Activated CD8-positive, alpha-beta T cell treated with anti-CD3 and anti-CD28 coated beads for 36 hours (primary cell): ENCODE data around the gene USP36. TPM values are rescaled to one million over a fixed set of nuclear protein-coding genes. Genes with fewer than 3 reads are reported as not detected.

Experiments
- ATAC-seq: fragments of 200-7000 bp; cut with Tn5 transposase; one replicate; pipeline ENCODE4 v1.10.0; 2021; ENCODE audit warnings: mild to moderate bottlenecking, moderate library complexity
- CTCF ChIA-PET: fragments of 350-600 bp; sonication (Branson Sonifier 250); formaldehyde crosslinking; loops from one replicate; lab custom pipeline; 2021; ENCODE audit warnings: antibody characterized with exemption; lab: Charles Lee
- POLR2A ChIA-PET: fragments of 350-600 bp; sonication (Branson Sonifier 250); formaldehyde crosslinking; loops from one replicate; lab custom pipeline; 2021; ENCODE audit warnings: antibody characterized with exemption; lab: Charles Lee
- DNase-seq: peaks from one replicate; pipeline ENCODE4 v3.0.0-alpha.2; 2020
- H3K27ac Mint-ChIP-seq: one replicate; pipeline ENCODE4 v1.8.0; 2021; ENCODE audit warnings: mild to moderate bottlenecking, mixed read lengths
- H3K27me3 Mint-ChIP-seq: one replicate; pipeline ENCODE4 v1.8.0; 2021; ENCODE audit warnings: mixed read lengths
- H3K36me3 Mint-ChIP-seq: one replicate; pipeline ENCODE4 v1.8.0; 2021; ENCODE audit warnings: low read depth, mixed read lengths
- H3K4me1 Mint-ChIP-seq: one replicate; pipeline ENCODE4 v1.8.0; 2021; ENCODE audit warnings: low read depth, mixed read lengths
- H3K4me3 Mint-ChIP-seq: one replicate; pipeline ENCODE4 v1.8.0; 2021; ENCODE audit warnings: mild to moderate bottlenecking, moderate library complexity, mixed read lengths
- H3K9me3 Mint-ChIP-seq: one replicate; pipeline ENCODE4 v1.8.0; 2021; ENCODE audit warnings: mixed read lengths
- CTCF ChIP-seq: fragments of 200-600 bp; IDR thresholded peaks from one replicate; pipeline ENCODE4 v1.8.0; 2022; ENCODE audit warnings: antibody characterized with exemption, mild to moderate bottlenecking
- intact Hi-C: fragments of 100-400 bp; cut with micrococcal nuclease; formaldehyde crosslinking; loops from one replicate; pipeline ENCODE4 v1.10.0; 2022
- total RNA-seq, 2 experiments: library from RNA; stranded (reverse); gene quantifications; one replicate each; pipeline ENCODE4 v1.2.3, GENCODE V29; 2021

USP36 gene
- total RNA-seq, 2 experiments from 2014 or later, result 86.3 to 93.2 TPM

DNA sequence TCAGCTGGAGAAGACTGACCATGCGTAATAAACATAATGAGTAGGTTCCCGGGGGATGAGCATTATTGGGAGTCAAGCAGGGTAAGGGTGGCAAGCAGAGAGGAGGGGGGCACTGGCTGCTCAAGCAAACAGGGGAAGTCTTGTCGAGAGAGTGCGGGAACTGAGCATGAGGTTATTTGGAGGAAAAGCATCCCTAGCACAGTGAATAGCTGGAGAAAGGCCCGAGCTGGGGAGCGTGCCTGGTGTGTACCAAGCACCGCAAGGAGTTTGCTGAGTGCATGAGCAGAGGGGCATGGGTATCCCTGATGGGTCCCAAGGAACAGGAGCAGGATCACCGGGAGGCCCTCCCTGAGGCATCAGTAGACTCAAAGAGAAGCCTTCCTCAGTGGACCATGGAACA lies 75.7 kb downstream of the USP36 start:
- Mint-ChIP-seq H3K27me3 (no peaks in the 10 kb centered on the region), H3K27ac (peak overlapping the region; percentile 73), H3K9me3 (no peaks in the 10 kb centered on the region), H3K4me1 (peaks cover 45% of the 10 kb centered on the region), H3K36me3 (peaks cover 5% of the 10 kb centered on the region), H3K4me3 (no peak overlapping the region)
- POLR2A ChIA-PET, result interaction anchor here (1.0 to 2.2 kb wide), 5 partner anchors 10 to 25 kb away, joined by 3 to 6 read pairs (median 4); no protein-coding TSS in a partner anchor
- TF ChIP-seq CTCF, result no peak
- intact Hi-C loops, result no loop called here
- no peak for DNase-seq
- CTCF ChIA-PET, result interaction anchor here (2.1 kb wide), 1 partner anchor 15 kb away, joined by 5 read pairs; no protein-coding TSS in a partner anchor
- ATAC-seq, result no peak

DNA sequence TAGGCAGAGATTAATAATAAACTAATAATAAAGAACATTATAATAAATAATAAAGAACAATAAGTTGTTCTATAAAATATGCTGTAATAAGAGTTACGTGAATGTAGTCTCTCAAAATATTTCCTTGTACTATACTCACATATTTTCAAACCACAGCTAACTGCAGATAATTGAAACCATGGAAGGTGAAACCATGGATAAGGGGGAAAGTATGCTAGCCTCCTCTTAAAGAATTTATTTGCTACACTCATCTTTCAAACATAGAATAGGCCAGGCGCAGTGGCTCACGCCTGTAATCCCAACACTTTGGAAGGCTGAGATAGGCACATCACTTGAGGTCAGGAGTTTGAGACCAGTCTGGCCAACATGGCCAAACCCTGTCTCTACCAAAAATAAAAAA lies 77.1 kb downstream of the USP36 start:
- ATAC-seq, result no peak
- Mint-ChIP-seq H3K27me3 (no peaks in the 10 kb centered on the region), H3K27ac (no peak overlapping the region), H3K36me3 (peaks cover 5% of the 10 kb centered on the region), H3K9me3 (no peaks in the 10 kb centered on the region), H3K4me1 (peaks cover 57% of the 10 kb centered on the region), H3K4me3 (no peak overlapping the region)
- ChIA-PET CTCF (interaction anchor here (2.1 kb wide), 1 partner anchor 14 kb away, joined by 5 read pairs; no protein-coding TSS in a partner anchor), POLR2A (interaction anchor here (0.8 to 2.1 kb wide), 7 partner anchors 8 to 25 kb away, joined by 3 to 6 read pairs (median 4); no protein-coding TSS in a partner anchor)
- DNase-seq, result no peak
- TF ChIP-seq CTCF, result no peak
- intact Hi-C loops, result no loop called here

GRCh38 chr17:78761789-78762406 lies 78.7 kb downstream of the USP36 start:
- Mint-ChIP-seq H3K4me3 (no peak overlapping the region), H3K4me1 (peaks cover 73% of the 10 kb centered on the region), H3K36me3 (peaks cover 5% of the 10 kb centered on the region), H3K27ac (peak overlapping the region; percentile 69), H3K9me3 (no peaks in the 10 kb centered on the region), H3K27me3 (no peaks in the 10 kb centered on the region)
- no peak for TF ChIP-seq CTCF
- ChIA-PET CTCF (interaction anchor here (1.0 to 1.4 kb wide), 2 partner anchors 9 to 13 kb away, joined by 3 to 4 read pairs; no protein-coding TSS in a partner anchor), POLR2A (interaction anchor here (0.9 to 2.4 kb wide), 5 partner anchors 9 to 27 kb away, joined by 3 to 8 read pairs (median 5); no protein-coding TSS in a partner anchor)
- intact Hi-C loops, result no loop called here
- ATAC-seq (peak; percentile 12), DNase-seq (no peak)

GRCh38 chr17:78759969-78760352 lies 80.7 kb downstream of the USP36 start:
- H3K9me3 Mint-ChIP-seq, result no peaks in the 10 kb centered on the region
- no peaks in the 10 kb centered on the region for H3K27me3 Mint-ChIP-seq
- ChIA-PET POLR2A (interaction anchor here (0.8 to 1.6 kb wide), 3 partner anchors 9 to 16 kb away, joined by 3 to 4 read pairs (median 4); no protein-coding TSS in a partner anchor), CTCF (interaction anchor here (1.0 to 2.4 kb wide), 3 partner anchors 11 to 23 kb away, joined by 3 to 6 read pairs (median 3); no protein-coding TSS in a partner anchor)
- H3K36me3 Mint-ChIP-seq, result peaks cover 6% of the 10 kb centered on the region
- H3K4me1 Mint-ChIP-seq, result peaks cover 80% of the 10 kb centered on the region
- DNase-seq (no peak), ATAC-seq (no peak)
- H3K4me3 Mint-ChIP-seq, result peak overlapping the region; percentile 48
- intact Hi-C loops, result no loop called here
- no peak for TF ChIP-seq CTCF
- peak overlapping the region; percentile 93 for H3K27ac Mint-ChIP-seq
